ENCODE data around the gene FOXK2.
"Not testable (repeated sequence)": the region's sequence is repeated elsewhere in the genome, so short reads cannot be mapped to it uniquely, and the experiment has no call there.

Gene FOXK2

DNA sequence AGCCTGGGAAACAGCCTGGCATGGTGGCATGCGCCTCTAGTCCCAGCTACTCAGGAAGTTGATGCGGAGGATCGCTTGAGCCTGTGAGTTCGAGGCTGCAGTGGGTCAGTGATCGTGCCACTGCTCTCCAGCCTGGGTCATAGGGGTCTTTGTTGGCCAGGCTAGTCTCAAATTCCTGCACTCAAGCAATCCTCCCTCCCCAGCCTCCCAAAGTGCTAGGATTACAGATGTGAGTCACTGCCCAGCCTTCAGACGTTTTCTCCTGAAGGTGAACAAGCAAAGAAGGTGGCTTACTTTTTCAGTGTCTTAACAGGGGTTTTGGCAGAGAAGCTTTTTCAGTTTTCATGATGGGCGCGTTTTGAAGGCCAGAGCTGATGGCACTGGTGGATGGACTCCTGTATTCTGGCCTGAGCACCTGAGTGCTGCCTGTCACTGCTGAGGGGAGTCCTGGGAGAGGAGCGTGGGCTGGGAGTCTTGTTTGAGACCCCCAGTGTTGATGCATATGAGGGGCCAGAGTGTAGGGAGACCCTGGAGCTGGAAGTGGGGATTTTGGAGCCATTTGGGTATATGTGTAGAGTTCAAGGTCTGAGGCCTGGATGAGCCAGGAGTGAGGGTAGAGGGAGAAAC, 41.4 kb downstream of the FOXK2 start:
- in situ Hi-C loops (cut with MboI; ENCODE audit: low sequenced_read_pairs) = no loop called here

- in situ Hi-C loops (cut with MboI; ENCODE audit: low sequenced_read_pairs) = no loop called here
These were observed 42.0 kb downstream of the FOXK2 start for GRCh38 chr17:82561429-82562035.

GRCh38 chr17:82562718-82563220, 43.2 kb downstream of the FOXK2 start:
- in situ Hi-C loops (cut with MboI; ENCODE audit: low sequenced_read_pairs) = not testable (repeated sequence)

GRCh38 chr17:82563318-82563717, 43.8 kb downstream of the FOXK2 start:
- in situ Hi-C loops (cut with MboI; ENCODE audit: low sequenced_read_pairs) = no loop called here

- in situ Hi-C loops (cut with MboI; ENCODE audit: low sequenced_read_pairs) = not testable (repeated sequence)
These were observed 44.2 kb downstream of the FOXK2 start for GRCh38 chr17:82563745-82564144.

GRCh38 chr17:82564241-82564640, 44.7 kb downstream of the FOXK2 start:
- in situ Hi-C loops (cut with MboI; ENCODE audit: low sequenced_read_pairs) = no loop called here

DNA sequence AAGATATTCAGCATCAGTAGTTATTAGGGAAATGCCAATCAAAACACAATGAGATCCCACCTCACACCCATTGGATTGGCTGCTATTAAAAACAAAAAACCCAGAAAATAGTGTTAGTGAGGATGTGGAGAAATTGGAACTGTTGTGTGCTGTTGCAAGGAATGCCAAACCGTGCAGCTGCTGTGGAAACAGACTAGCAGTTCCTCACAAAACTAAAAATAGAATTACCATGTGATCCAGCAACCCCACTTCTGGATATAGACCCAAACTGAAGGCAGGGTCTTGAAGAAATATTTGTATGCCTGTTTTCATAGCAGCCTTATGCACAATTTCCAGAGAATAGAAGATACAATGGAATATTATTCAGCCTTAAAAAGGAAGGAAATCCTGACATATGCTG, 46.0 kb downstream of the FOXK2 start:
- in situ Hi-C loops (cut with MboI; ENCODE audit: low sequenced_read_pairs) = no loop called here

GRCh38 chr17:82566129-82566960, 46.8 kb downstream of the FOXK2 start:
- in situ Hi-C loops (cut with MboI; ENCODE audit: low sequenced_read_pairs) = no loop called here

DNA sequence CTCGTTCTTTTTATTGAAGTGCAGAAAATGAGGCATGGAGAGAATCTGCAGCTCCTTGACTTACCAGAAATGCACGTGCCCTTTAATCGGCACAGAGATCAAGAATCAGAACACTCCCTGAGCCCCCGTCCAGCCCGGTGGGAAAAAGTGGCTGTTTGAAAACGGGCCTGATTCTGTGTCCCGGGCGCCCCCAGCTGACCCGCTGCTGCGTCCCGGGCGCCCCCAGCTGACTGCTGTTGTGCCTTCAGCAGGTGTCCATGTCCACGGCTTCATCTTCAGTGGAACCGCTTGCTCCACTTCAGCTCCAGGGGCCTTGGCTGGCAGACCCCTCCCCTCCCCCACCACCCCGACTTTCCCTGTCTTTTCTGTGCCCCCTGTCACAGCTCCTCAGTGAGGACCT, 47.8 kb downstream of the FOXK2 start:
- in situ Hi-C loops (cut with MboI; ENCODE audit: low sequenced_read_pairs) = no loop called here

- in situ Hi-C loops (cut with MboI; ENCODE audit: low sequenced_read_pairs) = no loop called here
These were observed 49.5 kb downstream of the FOXK2 start for GRCh38 chr17:82568997-82569393.

GRCh38 chr17:82569621-82570020, 50.1 kb downstream of the FOXK2 start:
- in situ Hi-C loops (cut with MboI; ENCODE audit: low sequenced_read_pairs) = no loop called here

- in situ Hi-C loops (cut with MboI; ENCODE audit: low sequenced_read_pairs) = no loop called here
These were observed 50.7 kb downstream of the FOXK2 start for GRCh38 chr17:82570277-82570676.

- in situ Hi-C loops (cut with MboI; ENCODE audit: low sequenced_read_pairs) = no loop called here
These were observed 52.3 kb downstream of the FOXK2 start for GRCh38 chr17:82571855-82572254.

DNA sequence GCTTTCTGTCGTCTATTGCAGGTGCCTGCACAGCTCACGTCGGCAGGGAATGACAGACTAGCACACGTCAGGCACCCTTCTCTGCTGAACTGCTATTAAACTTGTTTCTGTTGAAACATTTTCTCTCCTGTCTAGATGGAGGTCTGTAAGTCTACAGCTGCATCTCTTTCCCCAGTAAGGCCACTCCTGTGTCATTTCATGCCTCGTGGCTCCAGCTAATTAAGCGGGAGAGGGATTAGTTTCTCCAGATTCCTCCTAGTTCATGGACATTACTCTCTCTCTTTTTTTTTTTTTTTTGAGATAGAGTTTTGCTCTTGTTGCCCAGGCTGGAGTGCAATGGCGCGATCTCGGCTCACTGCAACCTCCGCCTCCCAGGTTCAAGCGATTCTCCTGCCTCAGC, 54.5 kb downstream of the FOXK2 start:
- in situ Hi-C loops (cut with MboI; ENCODE audit: low sequenced_read_pairs) = no loop called here

GRCh38 chr17:82575581-82576221, 56.2 kb downstream of the FOXK2 start:
- in situ Hi-C loops (cut with MboI; ENCODE audit: low sequenced_read_pairs) = not testable (repeated sequence)

DNA sequence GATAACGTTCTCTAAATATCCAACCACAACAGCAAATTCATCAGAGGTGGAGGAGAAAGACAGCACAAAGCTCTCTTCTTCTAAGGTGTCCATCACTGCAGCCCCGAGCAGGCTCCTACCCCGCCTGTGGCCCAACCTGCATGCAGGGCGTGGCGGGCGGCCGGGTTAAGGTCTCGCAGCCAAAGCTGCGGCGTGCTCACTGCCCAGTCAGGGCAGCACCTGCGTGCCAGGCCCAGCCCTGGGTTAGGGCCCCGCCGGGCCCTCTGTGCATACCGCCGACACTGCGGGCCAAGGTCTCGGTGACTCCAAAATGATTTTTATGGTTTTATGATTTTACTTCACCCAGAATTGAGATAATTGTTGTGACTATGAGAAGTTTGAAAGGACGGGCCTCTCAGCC, 57.8 kb downstream of the FOXK2 start:
- in situ Hi-C loops (cut with MboI; ENCODE audit: low sequenced_read_pairs) = no loop called here

GRCh38 chr17:82579969-82580368, 60.4 kb downstream of the FOXK2 start:
- in situ Hi-C loops (cut with MboI; ENCODE audit: low sequenced_read_pairs) = not testable (repeated sequence)

DNA sequence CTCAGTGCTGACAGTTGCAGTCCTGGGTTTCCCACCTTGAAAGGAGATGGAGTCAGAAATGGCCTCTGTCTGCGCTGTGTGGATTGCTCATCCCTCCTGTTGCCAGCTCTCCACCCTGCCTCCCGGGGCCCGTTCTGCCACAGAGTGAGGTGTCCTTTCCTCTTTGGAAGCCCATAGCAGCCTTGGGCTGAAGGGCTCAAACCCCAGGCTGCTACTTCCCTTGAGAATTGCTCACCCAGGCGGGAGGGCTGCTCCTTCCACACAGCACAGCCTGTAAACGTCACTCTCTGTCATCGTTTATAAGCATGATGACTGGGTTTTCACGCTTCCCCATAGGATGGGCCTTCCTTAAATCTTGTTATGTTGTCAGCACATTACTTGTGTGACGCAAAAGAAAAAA, 62.7 kb downstream of the FOXK2 start:
- in situ Hi-C loops (cut with MboI; ENCODE audit: low sequenced_read_pairs) = no loop called here

DNA sequence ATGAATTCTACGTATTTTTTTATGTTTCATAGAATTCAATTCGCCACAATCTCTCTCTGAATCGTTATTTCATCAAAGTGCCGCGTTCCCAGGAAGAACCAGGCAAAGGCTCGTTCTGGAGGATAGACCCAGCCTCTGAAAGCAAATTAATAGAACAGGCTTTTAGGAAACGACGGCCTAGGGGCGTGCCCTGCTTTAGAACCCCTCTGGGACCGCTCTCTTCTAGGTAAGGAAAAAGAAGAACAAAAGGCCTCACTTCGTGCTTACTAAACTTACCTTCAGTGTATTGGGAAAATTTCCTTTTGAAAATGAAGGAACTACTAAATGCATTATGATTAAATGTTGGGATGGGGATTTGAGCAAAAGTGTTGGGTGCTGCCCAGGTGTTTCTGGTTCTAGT, 63.2 kb downstream of the FOXK2 start:
- in situ Hi-C loops (cut with MboI; ENCODE audit: low sequenced_read_pairs) = no loop called here

DNA sequence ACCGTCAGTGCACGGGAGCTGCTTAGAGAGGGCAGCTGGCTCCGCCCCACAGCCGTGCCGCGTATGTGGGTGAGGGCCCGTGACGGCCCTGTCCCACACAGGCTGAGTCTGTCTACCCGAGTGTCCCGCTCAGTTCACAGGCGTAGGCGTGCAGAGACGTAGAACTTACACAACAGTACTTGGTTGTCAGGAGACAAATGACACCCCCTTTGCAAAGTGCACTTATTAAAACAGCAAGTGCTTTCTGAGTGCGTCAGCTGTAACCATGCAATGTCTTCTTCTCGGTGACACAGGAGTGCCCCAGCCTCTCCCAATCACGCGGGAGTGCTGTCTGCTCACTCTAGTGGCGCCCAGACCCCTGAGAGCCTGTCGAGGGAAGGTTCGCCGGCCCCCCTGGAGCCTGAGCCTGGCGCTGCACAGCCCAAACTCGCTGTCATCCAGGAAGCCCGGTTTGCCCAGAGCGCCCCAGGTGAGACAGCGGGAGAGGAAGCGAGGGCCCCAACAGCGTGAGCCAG, 64.2 kb downstream of the FOXK2 start:
- in situ Hi-C loops (cut with MboI; ENCODE audit: low sequenced_read_pairs) = no loop called here

- in situ Hi-C loops (cut with MboI; ENCODE audit: low sequenced_read_pairs) = not testable (repeated sequence)
These were observed 66.5 kb downstream of the FOXK2 start for GRCh38 chr17:82585935-82586575.
